Measurements from ENCODE around the gene WSCD1. TPM values are rescaled to one million over a fixed set of nuclear protein-coding genes. Genes with fewer than 3 reads are reported as not detected.

Gene WSCD1
- total RNA-seq, 4 donors from 2014 or later: 1.7 to 6.8 (median 3.5) TPM

GRCh38 chr17:6108382-6108781 is 38.2 kb downstream of the WSCD1 start:
- TF ChIP-seq EP300 (IDR thresholded peaks at IDR 0.05) (no peak), CTCF (IDR thresholded peaks at IDR 0.05) (no peak), POLR2AphosphoS5 (IDR thresholded peaks at IDR 0.05) (no peak), POLR2A (IDR thresholded peaks at IDR 0.05; ENCODE audit: low read depth) (no peak)
- intact Hi-C loops (cut with DNase I): no loop called here
- H3K36me3 ChIP-seq: no peaks in the 10 kb centered on the region

GRCh38 chr17:6108987-6109386 is 38.8 kb downstream of the WSCD1 start:
- intact Hi-C loops (cut with DNase I): no loop called here
- H3K4me1 ChIP-seq: no peaks in the 10 kb centered on the region
- H3K27ac ChIP-seq (replicated peaks in 1 of 4): no peak overlapping the region
- DNase-seq (ENCODE audit: extremely low spot score): no peak
- peaks cover 0 to 6% (median 0%) of the 10 kb centered on the region in 4 donors for H3K27me3 ChIP-seq
- H3K9me3 ChIP-seq: no peaks in the 10 kb centered on the region
- WGBS: 95% methylated on average over 5 of the region's 5 CpGs
- no peak overlapping the region for H3K4me3 ChIP-seq
- no peaks in the 10 kb centered on the region for H3K36me3 ChIP-seq
- TF ChIP-seq CTCF (IDR thresholded peaks at IDR 0.05) (no peak), POLR2AphosphoS5 (IDR thresholded peaks at IDR 0.05) (no peak), EP300 (IDR thresholded peaks at IDR 0.05) (no peak), POLR2A (IDR thresholded peaks at IDR 0.05; ENCODE audit: low read depth) (no peak)

More at GRCh38 chr17:6108382-6108781, 38.2 kb downstream of the WSCD1 start:
- 79% methylated on average over 5 of the region's 5 CpGs for WGBS
- DNase-seq (ENCODE audit: extremely low spot score): no peak
- Histone ChIP-seq H3K4me1 (no peaks in the 10 kb centered on the region), H3K4me3 (no peak overlapping the region), H3K9me3 (no peaks in the 10 kb centered on the region), H3K27ac (replicated peaks in 1 of 4) (no peak overlapping the region), H3K27me3 (peaks cover 0 to 6% (median 0%) of the 10 kb centered on the region in 4 donors)

GRCh38 chr17:6109536-6109935 is 39.4 kb downstream of the WSCD1 start:
- DNase-seq (ENCODE audit: extremely low spot score): no peak
- 81% methylated on average over 4 of the region's 4 CpGs for WGBS
- intact Hi-C loops (cut with DNase I): no loop called here
- Histone ChIP-seq H3K27me3 (peaks cover 0 to 6% (median 0%) of the 10 kb centered on the region in 4 donors), H3K4me3 (no peak overlapping the region), H3K36me3 (no peaks in the 10 kb centered on the region), H3K9me3 (no peaks in the 10 kb centered on the region), H3K27ac (replicated peaks in 1 of 4) (no peak overlapping the region), H3K4me1 (no peaks in the 10 kb centered on the region)
- TF ChIP-seq POLR2AphosphoS5 (IDR thresholded peaks at IDR 0.05): no peak
- TF ChIP-seq POLR2A (IDR thresholded peaks at IDR 0.05; ENCODE audit: low read depth): no peak
- TF ChIP-seq EP300 (IDR thresholded peaks at IDR 0.05): no peak
- no peak for TF ChIP-seq CTCF (IDR thresholded peaks at IDR 0.05)

- intact Hi-C loops (cut with DNase I): no loop called here
- no peak for DNase-seq (ENCODE audit: extremely low spot score)
- WGBS: 64% methylated on average over 4 of the region's 4 CpGs
- no peak overlapping the region for H3K4me3 ChIP-seq
- H3K27me3 ChIP-seq: peaks cover 0 to 6% (median 0%) of the 10 kb centered on the region in 4 donors
- H3K36me3 ChIP-seq: no peaks in the 10 kb centered on the region
- no peaks in the 10 kb centered on the region for H3K4me1 ChIP-seq
- TF ChIP-seq POLR2A (IDR thresholded peaks at IDR 0.05; ENCODE audit: low read depth) (no peak), CTCF (IDR thresholded peaks at IDR 0.05) (no peak), POLR2AphosphoS5 (IDR thresholded peaks at IDR 0.05) (no peak), EP300 (IDR thresholded peaks at IDR 0.05) (no peak)
- H3K9me3 ChIP-seq: no peaks in the 10 kb centered on the region
- H3K27ac ChIP-seq (replicated peaks in 1 of 4): no peak overlapping the region
Observed at GRCh38 chr17:6110088-6110487, 39.9 kb downstream of the WSCD1 start.

GRCh38 chr17:6110592-6110991 is 40.4 kb downstream of the WSCD1 start:
- H3K4me1 ChIP-seq: no peaks in the 10 kb centered on the region
- peaks cover 0 to 3% (median 0%) of the 10 kb centered on the region in 4 donors for H3K27me3 ChIP-seq
- no peak overlapping the region for H3K27ac ChIP-seq (replicated peaks in 1 of 4)
- 91% methylated on average over 7 of the region's 7 CpGs for WGBS
- H3K36me3 ChIP-seq: no peaks in the 10 kb centered on the region
- H3K4me3 ChIP-seq: no peak overlapping the region
- DNase-seq (ENCODE audit: extremely low spot score): no peak
- TF ChIP-seq CTCF (IDR thresholded peaks at IDR 0.05) (no peak), POLR2AphosphoS5 (IDR thresholded peaks at IDR 0.05) (no peak), POLR2A (IDR thresholded peaks at IDR 0.05; ENCODE audit: low read depth) (no peak), EP300 (IDR thresholded peaks at IDR 0.05) (no peak)
- H3K9me3 ChIP-seq: no peaks in the 10 kb centered on the region
- intact Hi-C loops (cut with DNase I): no loop called here
